NCI-H128 (cell line): Measurements from ENCODE around the gene OR4C46.
"Not testable (repeated sequence)": the region's sequence is repeated elsewhere in the genome, so short reads cannot be mapped to it uniquely, and the experiment has no call there.

Source experiments
- DNase-seq: peaks from one replicate; lab custom pipeline; 2025; ENCODE audit not compliant: unreplicated experiment; lab: John Stamatoyannopoulos, UW

The OR4C46 gene

GRCh38 chr11:54603898-54604297 is at the start of gene OR4C46:
OR4C46 (minus strand) TSS chr11:54603998; CDS start chr11:54603998, 0 bp downstream.
- no peak for DNase-seq

- DNase-seq: not testable (repeated sequence)
Measured at GRCh38 chr11:54645606-54646005, 41.8 kb upstream of the OR4C46 start.

- DNase-seq: not testable (repeated sequence)
Measured at GRCh38 chr11:54561439-54561838, 42.4 kb downstream of the OR4C46 start.

GRCh38 chr11:54558919-54559318 is 44.9 kb downstream of the OR4C46 start:
- DNase-seq: no peak

GRCh38 chr11:54558407-54558806 is 45.4 kb downstream of the OR4C46 start:
- DNase-seq: no peak
